ENCODE measurements around the gene DEGS1.

DEGS1 gene

GRCh38 chr1:224217655-224218623, 34.9 kb downstream of the DEGS1 start:
- DNase-seq: no peak

GRCh38 chr1:224219011-224219611, 36.1 kb downstream of the DEGS1 start:
- peak; percentile 56 for DNase-seq

GRCh38 chr1:224219612-224220059, 36.6 kb downstream of the DEGS1 start:
- DNase-seq: peak; percentile 56

GRCh38 chr1:224223819-224224714, 41.0 kb downstream of the DEGS1 start:
- DNase-seq: peak; percentile 85

GRCh38 chr1:224226849-224227502, 43.9 kb downstream of the DEGS1 start:
- DNase-seq: no peak

- no peak for DNase-seq
These were observed 51.0 kb downstream of the DEGS1 start for GRCh38 chr1:224234017-224234416.

- no peak for DNase-seq
These were observed 52.9 kb downstream of the DEGS1 start for GRCh38 chr1:224235813-224236493.

- no peak for DNase-seq
These were observed 54.3 kb downstream of the DEGS1 start for GRCh38 chr1:224237119-224237881.

- no peak for DNase-seq
These were observed 55.2 kb downstream of the DEGS1 start for GRCh38 chr1:224238212-224238611.

GRCh38 chr1:224238756-224239155, 55.7 kb downstream of the DEGS1 start:
- no peak for DNase-seq
